Body of pancreas (tissue), 4 donors: Measurements from ENCODE around the gene BLVRA.
"Not testable (repeated sequence)": the region's sequence is repeated elsewhere in the genome, so short reads cannot be mapped to it uniquely, and the experiment has no call there.

Experiments
- CTCF ChIP-seq, 7 experiments: fragments of 450-650 bp in 4 of 7; fragments of 200-600 bp in 3 of 7; sonication (generic) in 3 of 7; IDR thresholded peaks; one replicate each; pipeline ENCODE4 v1.5.1; 2016 to 2019; ENCODE audit warnings: antibody characterized with exemption in 7 of 7
- POLR2A ChIP-seq, 3 donors: fragments of 450-650 bp; IDR thresholded peaks; one replicate each; pipeline ENCODE4 v1.6.1; 2016; ENCODE audit warnings: antibody characterized with exemption in 3 of 3, mild to moderate bottlenecking in 2 of 3

- not testable (repeated sequence) for TF ChIP-seq CTCF, POLR2A (IDR thresholded peaks at IDR 0.05)
Observed at GRCh38 chr7:43823425-43823824, 64.9 kb downstream of the BLVRA start.
